Osteocyte (in vitro differentiated cells): ENCODE data around the gene CNR1. TPM values are rescaled to one million over a fixed set of nuclear protein-coding genes. Genes with fewer than 3 reads are reported as not detected.

Experiments
- DNase-seq: peaks from one replicate; pipeline ENCODE4 v3.0.0; 2021; ENCODE audit warnings: mixed read lengths; ENCODE audit not compliant: unreplicated experiment; ENCODE audit errors: extremely low spot score
- H3K27ac Mint-ChIP-seq: one replicate; pipeline ENCODE4 v1.8.0; 2021; ENCODE audit warnings: mild to moderate bottlenecking, mixed read lengths; ENCODE audit not compliant: unreplicated experiment
- H3K27me3 Mint-ChIP-seq: one replicate; pipeline ENCODE4 v1.8.0; 2021; ENCODE audit warnings: mixed read lengths; ENCODE audit not compliant: unreplicated experiment
- H3K36me3 Mint-ChIP-seq: one replicate; pipeline ENCODE4 v1.8.0; 2021; ENCODE audit warnings: mixed read lengths; ENCODE audit not compliant: unreplicated experiment
- H3K4me1 Mint-ChIP-seq: one replicate; pipeline ENCODE4 v1.8.0; 2021; ENCODE audit warnings: mixed read lengths; ENCODE audit not compliant: unreplicated experiment
- H3K4me3 Mint-ChIP-seq: one replicate; pipeline ENCODE4 v1.8.0; 2021; ENCODE audit warnings: mild to moderate bottlenecking, moderate library complexity, mixed read lengths; ENCODE audit not compliant: unreplicated experiment
- H3K9me3 Mint-ChIP-seq: one replicate; pipeline ENCODE4 v1.8.0; 2021; ENCODE audit warnings: mixed read lengths; ENCODE audit not compliant: unreplicated experiment
- total RNA-seq: library from RNA; stranded (reverse); gene quantifications from 2 replicates; pipeline ENCODE4 v1.2.1, GENCODE V29; 2021
- TF ChIP-seq, protein P1 (sequence below): fragments of 200-600 bp; sonication (generic); IDR thresholded peaks from 2 replicates; pipeline ENCODE4 v1.5.0; 2021; ENCODE audit warnings: antibody characterized with exemption, mild to moderate bottlenecking, moderate library complexity

Gene CNR1
- total RNA-seq, 1 donor from 2014 or later, result not detected

DNA sequence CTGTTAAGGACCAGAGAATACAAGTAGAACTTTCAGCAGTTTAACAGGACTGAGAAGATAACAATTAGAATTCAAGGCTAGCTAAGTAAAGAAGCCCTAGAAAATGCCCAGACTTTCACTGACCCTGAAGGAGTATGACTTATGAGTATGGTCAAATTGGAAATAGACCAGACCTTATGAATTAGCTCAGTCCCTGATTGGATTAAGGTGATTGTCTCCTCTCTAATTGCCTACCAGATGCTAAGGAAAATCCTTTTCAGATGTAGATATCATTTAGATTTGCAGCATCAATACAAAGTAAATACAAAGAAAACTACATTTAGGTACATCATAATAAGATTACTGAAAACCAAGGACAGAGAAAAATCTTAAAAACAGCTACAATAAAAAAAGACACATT lies 58.9 kb downstream of the CNR1 start:
- no peak for DNase-seq
- Mint-ChIP-seq H3K36me3 (no peaks in the 10 kb centered on the region), H3K9me3 (no peaks in the 10 kb centered on the region), H3K4me3 (no peak overlapping the region), H3K4me1 (no peaks in the 10 kb centered on the region), H3K27me3 (no peaks in the 10 kb centered on the region), H3K27ac (no peak overlapping the region)
- TF ChIP-seq, protein P1, sequence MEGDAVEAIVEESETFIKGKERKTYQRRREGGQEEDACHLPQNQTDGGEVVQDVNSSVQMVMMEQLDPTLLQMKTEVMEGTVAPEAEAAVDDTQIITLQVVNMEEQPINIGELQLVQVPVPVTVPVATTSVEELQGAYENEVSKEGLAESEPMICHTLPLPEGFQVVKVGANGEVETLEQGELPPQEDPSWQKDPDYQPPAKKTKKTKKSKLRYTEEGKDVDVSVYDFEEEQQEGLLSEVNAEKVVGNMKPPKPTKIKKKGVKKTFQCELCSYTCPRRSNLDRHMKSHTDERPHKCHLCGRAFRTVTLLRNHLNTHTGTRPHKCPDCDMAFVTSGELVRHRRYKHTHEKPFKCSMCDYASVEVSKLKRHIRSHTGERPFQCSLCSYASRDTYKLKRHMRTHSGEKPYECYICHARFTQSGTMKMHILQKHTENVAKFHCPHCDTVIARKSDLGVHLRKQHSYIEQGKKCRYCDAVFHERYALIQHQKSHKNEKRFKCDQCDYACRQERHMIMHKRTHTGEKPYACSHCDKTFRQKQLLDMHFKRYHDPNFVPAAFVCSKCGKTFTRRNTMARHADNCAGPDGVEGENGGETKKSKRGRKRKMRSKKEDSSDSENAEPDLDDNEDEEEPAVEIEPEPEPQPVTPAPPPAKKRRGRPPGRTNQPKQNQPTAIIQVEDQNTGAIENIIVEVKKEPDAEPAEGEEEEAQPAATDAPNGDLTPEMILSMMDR, result no peak

DNA sequence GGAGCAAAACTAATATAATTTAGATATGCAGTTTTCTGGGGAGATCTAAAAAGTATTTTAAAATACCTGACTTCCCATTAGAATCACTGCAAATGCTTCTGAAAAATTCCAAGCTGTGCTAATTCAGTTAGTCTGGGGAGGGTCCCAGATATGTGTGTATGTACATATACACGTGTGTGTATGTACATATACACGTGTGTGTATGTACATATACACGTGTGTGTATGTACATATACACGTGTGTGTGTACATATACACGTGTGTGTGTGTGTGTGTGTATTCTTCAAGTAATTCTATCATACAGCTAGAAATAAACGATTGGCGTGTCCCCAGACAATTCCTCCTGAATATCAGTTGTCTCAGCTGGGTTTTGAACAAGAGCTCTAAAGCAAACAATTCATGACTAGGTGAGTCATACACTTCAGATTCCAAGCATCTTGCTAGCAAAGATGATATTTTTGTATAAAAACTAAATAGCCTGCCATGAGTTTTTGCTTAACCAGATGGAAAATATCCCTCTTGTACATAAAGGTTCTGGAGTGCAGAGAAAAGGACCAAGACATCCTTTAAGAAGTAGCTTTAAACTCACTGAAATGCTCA lies 60.3 kb downstream of the CNR1 start:
- H3K36me3 Mint-ChIP-seq, result no peaks in the 10 kb centered on the region
- no peaks in the 10 kb centered on the region for H3K4me1 Mint-ChIP-seq
- TF ChIP-seq, protein P1, result no peak
- no peak for DNase-seq
- H3K9me3 Mint-ChIP-seq, result no peaks in the 10 kb centered on the region
- H3K27me3 Mint-ChIP-seq, result no peaks in the 10 kb centered on the region
- H3K4me3 Mint-ChIP-seq, result no peak overlapping the region
- H3K27ac Mint-ChIP-seq, result no peak overlapping the region

Other genes starting within 250 kb of the CNR1 start
- gene SPACA1, start 118.5 kb downstream of the CNR1 start, total RNA-seq, result not detected in 2 replicates